ENCODE data around the gene RNF5.

Gene RNF5

DNA sequence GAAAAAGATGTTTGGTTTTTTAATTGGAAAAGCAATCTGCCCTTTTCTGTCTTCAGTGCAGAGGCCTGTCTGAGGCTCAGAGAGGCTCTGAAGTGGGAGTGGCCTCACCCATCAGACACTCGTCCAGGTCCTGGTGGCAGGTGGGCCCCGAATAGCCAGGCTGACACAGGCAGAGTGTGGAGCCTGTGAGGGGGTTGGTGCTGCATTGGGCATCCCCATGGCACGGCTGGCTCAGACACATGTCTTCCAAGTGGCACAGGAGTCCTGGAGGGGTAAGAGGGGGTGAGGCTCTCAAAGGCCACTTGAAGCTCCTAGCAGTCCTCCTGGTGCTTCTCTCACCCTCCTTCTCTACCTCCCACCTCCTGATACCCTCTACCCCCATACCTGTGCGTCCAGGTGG is 41.8 kb downstream of the RNF5 start:
- no peak for DNase-seq
- Mint-ChIP-seq H3K9me3 (no peaks in the 10 kb centered on the region), H3K27me3 (ENCODE audit: low read depth, poor library complexity) (peaks cover 19% of the 10 kb centered on the region), H3K4me1 (peaks cover 7% of the 10 kb centered on the region), H3K4me3 (no peak overlapping the region), H3K27ac (no peak overlapping the region), H3K36me3 (ENCODE audit: low read depth) (no peaks in the 10 kb centered on the region)
- TF ChIP-seq CTCF (IDR thresholded peaks at IDR 0.05): no peak

DNA sequence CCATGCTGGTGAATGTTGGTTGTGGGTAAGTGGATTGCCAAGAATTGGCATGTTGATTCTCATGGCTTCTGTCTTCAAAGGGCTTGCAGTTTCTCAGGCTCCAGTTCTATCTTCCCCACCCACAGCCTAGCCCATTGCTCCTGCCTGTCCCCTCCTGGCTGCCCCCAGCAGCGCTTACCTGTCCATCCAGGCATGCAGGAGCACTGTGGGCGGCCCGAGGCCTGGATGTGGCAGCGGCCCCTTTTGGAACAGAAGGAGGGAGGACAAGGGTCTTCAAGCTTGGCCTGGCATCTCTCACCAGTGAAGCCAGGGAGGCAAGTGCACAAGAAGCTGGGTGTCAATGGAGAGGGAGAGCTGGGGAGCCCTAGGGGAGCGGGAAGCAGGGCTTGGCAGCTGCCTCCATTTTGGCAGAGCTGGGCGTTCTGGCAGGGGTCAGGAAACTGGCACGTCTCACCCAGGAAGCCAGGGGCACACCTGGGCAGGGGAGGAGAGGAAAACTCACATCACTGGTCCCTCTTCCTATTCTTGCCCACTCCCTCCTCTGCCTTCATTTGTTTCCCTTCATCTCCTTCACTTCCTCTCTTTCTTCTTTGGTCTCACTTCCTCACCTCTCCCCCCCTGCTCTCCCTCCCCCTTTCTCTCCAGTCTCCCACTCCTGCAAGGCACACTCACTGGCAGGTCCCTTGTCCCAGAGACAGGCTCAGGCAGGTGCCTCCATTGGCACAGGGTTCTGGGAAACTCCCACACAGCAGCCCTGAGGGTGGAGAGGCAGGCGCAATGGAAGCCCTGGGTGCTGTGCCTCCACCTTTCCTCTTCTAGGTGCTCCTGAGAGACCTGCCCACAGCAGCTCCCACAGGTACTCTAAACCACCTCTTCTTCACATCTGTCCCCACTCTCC is 44.4 kb downstream of the RNF5 start:
- Mint-ChIP-seq H3K4me3 (no peak overlapping the region), H3K9me3 (no peaks in the 10 kb centered on the region), H3K27me3 (ENCODE audit: low read depth, poor library complexity) (peaks cover 20% of the 10 kb centered on the region), H3K36me3 (ENCODE audit: low read depth) (no peaks in the 10 kb centered on the region), H3K27ac (no peak overlapping the region), H3K4me1 (peaks cover 7% of the 10 kb centered on the region)
- no peak for TF ChIP-seq CTCF (IDR thresholded peaks at IDR 0.05)
- no peak for DNase-seq

GRCh38 chr6:32223258-32224235 is 45.3 kb downstream of the RNF5 start, which contains the start of gene NOTCH4:
NOTCH4 (minus strand) TSS chr6:32224067; CDS start chr6:32223928, 139 bp downstream.
- Mint-ChIP-seq H3K27me3 (ENCODE audit: low read depth, poor library complexity) (peaks cover 20% of the 10 kb centered on the region), H3K27ac (no peak within 1 kb of the TSS), H3K4me3 (no peak within 1 kb of the TSS), H3K4me1 (peaks cover 7% of the 10 kb centered on the region), H3K9me3 (no peaks in the 10 kb centered on the region), H3K36me3 (ENCODE audit: low read depth) (no peaks in the 10 kb centered on the region)
- no peak for DNase-seq
- no peak for TF ChIP-seq CTCF (IDR thresholded peaks at IDR 0.05)

GRCh38 chr6:32224696-32225095 is 46.5 kb downstream of the RNF5 start:
- H3K4me1 Mint-ChIP-seq: peaks cover 7% of the 10 kb centered on the region
- no peak for DNase-seq
- no peak overlapping the region for H3K27ac Mint-ChIP-seq
- H3K4me3 Mint-ChIP-seq: no peak overlapping the region
- H3K9me3 Mint-ChIP-seq: no peaks in the 10 kb centered on the region
- H3K36me3 Mint-ChIP-seq (ENCODE audit: low read depth): no peaks in the 10 kb centered on the region
- TF ChIP-seq CTCF (IDR thresholded peaks at IDR 0.05): no peak
- H3K27me3 Mint-ChIP-seq (ENCODE audit: low read depth, poor library complexity): peaks cover 20% of the 10 kb centered on the region

GRCh38 chr6:32226434-32226833 is 48.2 kb downstream of the RNF5 start:
- no peak for TF ChIP-seq CTCF (IDR thresholded peaks at IDR 0.05)
- H3K36me3 Mint-ChIP-seq (ENCODE audit: low read depth): no peaks in the 10 kb centered on the region
- H3K4me3 Mint-ChIP-seq: no peak overlapping the region
- H3K27ac Mint-ChIP-seq: no peak overlapping the region
- no peaks in the 10 kb centered on the region for H3K9me3 Mint-ChIP-seq
- H3K27me3 Mint-ChIP-seq (ENCODE audit: low read depth, poor library complexity): peaks cover 18% of the 10 kb centered on the region
- DNase-seq: no peak
- H3K4me1 Mint-ChIP-seq: peaks cover 7% of the 10 kb centered on the region
